ENCODE results near the gene MYO7A. TPM values are rescaled to one million over a fixed set of nuclear protein-coding genes. Genes with fewer than 3 reads are reported as not detected.
"Not testable (repeated sequence)": the region's sequence is repeated elsewhere in the genome, so short reads cannot be mapped to it uniquely, and the experiment has no call there.

Gene MYO7A
- total and polyA plus RNA-seq, 2 of the 4 experiments (the other 2 are of a cell fraction) = 0.02 TPM; not detected in 1

- H3K14ac ChIP-seq (replicated peaks; ENCODE audit: low read depth, low read length); dilution Hi-C loops (cut with HindIII; ENCODE audit: low sequenced_read_pairs, unreplicated experiment): not testable (repeated sequence)
These were observed 30.9 kb upstream of the MYO7A start for GRCh38 chr11:77097180-77097579.

More at GRCh38 chr11:77097180-77097579, 30.9 kb upstream of the MYO7A start:
- BruUV-seq (replicated peaks); ATAC-seq (ENCODE audit: low read depth); H3K4me1 ChIP-seq (ENCODE audit: control insufficient read depth, insufficient read depth, low read length); H4K8ac ChIP-seq (ENCODE audit: low read depth in 2 of 2, low read length in 2 of 2); H3K9ac ChIP-seq (ENCODE audit: low read depth, low read length); POLR2A ChIA-PET (ENCODE audit: unreplicated experiment); H3K4me2 ChIP-seq (ENCODE audit: low read depth, low read length); H3K18ac ChIP-seq (ENCODE audit: low read depth, low read length); in situ Hi-C loops (cut with MboI; ENCODE audit: low sequenced_read_pairs); H3K27ac ChIP-seq (ENCODE audit: insufficient read depth, low read length); H4K5ac ChIP-seq (ENCODE audit: low read depth, low read length); DNase-seq; H3K56ac ChIP-seq (ENCODE audit: extremely low read depth, insufficient read depth, low read length); H2BK5ac ChIP-seq (ENCODE audit: low read depth, low read length, poor library complexity, severe bottlenecking); H3K36me3 ChIP-seq (ENCODE audit: control insufficient read depth, insufficient read depth, low read length); H3K9me1 ChIP-seq (ENCODE audit: insufficient read depth, low read length); H2BK120ac ChIP-seq (ENCODE audit: low read depth, low read length); H3K4ac ChIP-seq (ENCODE audit: low read depth, low read length); H2AK5ac ChIP-seq (ENCODE audit: low read depth, low read length); H2BK20ac ChIP-seq (ENCODE audit: low read depth, low read length); intact Hi-C loops (cut with micrococcal nuclease); H2AFZ ChIP-seq (replicated peaks; ENCODE audit: low read length, poor library complexity); H4K20me1 ChIP-seq (ENCODE audit: insufficient read depth, low read length); H2BK15ac ChIP-seq (ENCODE audit: low read depth, low read length); H3K23ac ChIP-seq (ENCODE audit: low read depth, low read length); H3K27me3 ChIP-seq (ENCODE audit: control insufficient read depth, insufficient read depth, low read length); H3K4me3 ChIP-seq (ENCODE audit: insufficient read depth, low read depth, low read length); H3K79me1 ChIP-seq (ENCODE audit: low read depth in 1 of 2, low read length in 2 of 2); H4K91ac ChIP-seq (ENCODE audit: insufficient read depth, low read depth, low read length); H2AK9ac ChIP-seq (replicated peaks; ENCODE audit: low read depth, low read length, poor library complexity); H3K9me3 ChIP-seq (ENCODE audit: control insufficient read depth, insufficient read depth, low read length): not testable (repeated sequence)
- no CpG with 5 or more reads among the region's 4 CpGs for WGBS, 2 experiments (ENCODE audit: extremely low coverage in 2 of 2, insufficient read length in 1 of 2)
- CTCF ChIA-PET = interaction anchor here (0.7 kb wide), 1 partner anchor 400 kb away, joined by 5 read pairs; no protein-coding TSS in a partner anchor
